HG03066 (cell line): ENCODE results near the gene FGF16.
"Not testable (repeated sequence)": the region's sequence is repeated elsewhere in the genome, so short reads cannot be mapped to it uniquely, and the experiment has no call there.

ENCODE experiments used
- ATAC-seq: cut with Tn5 transposase; IDR thresholded peaks from one replicate; pipeline ENCODE4 v1.9.1; 2021; ENCODE audit warnings: low read depth; ENCODE audit not compliant: unreplicated experiment

The FGF16 gene

DNA sequence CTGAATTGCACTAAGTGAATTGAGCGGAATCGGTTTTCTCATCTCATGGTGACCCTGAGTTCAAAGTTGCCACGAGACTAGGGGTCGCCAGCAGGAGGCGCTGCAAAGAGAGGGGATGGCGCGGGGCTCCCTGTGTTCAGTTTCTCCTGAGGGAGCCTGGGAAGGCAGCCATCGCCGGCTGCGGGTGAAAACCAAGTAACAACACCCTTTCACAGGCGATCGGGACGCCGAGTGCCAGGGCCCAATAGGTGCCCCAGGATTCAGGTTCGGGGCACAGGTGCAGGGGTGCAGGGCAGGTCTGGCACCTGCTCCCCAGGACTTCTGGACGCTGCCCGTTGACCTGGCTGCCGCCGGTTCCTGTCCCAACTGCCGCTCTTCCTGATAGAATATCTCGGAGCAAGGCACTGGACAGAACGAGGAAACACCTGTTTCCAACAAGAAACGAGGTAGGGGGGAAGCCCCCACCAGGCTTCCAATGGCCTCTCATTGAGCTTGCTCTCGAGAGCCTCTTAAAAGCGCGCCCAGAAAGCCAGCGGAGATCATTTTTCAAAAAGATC is 1.1 kb upstream of the FGF16 start:
- ATAC-seq: no peak

DNA sequence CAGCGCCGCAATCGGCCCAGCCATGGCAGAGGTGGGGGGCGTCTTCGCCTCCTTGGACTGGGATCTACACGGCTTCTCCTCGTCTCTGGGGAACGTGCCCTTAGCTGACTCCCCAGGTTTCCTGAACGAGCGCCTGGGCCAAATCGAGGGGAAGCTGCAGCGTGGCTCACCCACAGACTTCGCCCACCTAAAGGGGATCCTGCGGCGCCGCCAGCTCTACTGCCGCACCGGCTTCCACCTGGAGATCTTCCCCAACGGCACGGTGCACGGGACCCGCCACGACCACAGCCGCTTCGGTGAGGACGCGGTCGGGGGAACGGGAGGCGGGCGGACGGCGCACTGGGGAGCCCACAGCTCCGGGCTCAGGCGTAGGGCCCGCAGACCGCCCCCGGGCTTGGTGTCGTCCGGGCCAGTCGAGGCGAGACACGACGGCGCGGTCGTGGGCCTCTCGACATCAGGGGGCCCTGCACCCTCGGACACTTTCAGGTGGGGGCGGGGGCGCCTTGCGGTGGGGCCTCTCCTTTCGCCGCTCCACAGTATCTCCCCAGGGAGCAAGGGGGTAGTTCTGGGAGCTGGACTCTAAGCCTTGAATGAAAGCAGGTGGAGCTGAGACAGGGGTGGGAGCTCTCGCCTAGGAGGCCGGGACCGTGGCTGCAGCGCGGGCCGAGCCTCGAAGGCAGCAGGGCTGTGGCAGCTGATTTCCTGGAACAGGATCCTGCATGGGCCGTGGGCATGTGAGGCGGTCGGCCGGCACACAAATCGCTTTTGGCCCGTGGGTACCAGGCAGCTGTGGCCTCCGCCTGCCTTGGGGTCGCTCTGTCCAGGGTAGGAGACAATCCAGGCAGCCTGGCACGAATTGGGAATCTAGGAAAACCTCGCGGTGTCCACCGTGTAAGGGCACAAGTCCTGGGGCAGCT is 722 bp downstream of the FGF16 start:
- ATAC-seq: no peak

DNA sequence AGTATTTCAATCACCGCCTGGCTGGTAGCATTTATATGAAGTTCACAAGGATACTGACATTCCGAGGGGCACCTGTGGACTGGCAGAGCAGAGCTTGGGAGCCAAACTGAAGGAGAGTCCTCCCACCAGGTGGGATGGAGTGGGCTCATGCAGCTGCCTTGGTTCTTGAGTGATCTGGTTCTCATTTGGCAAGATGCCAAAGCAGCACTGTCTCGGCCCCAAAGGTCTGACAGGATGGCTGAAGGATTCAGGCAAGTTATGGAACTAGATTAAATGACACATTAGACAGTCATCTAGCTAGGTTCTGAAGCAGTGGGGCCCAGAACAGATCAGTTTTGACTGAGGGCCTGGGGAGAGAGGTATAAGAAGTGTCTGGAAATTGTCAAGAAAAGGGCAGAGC is 3.2 kb downstream of the FGF16 start:
- ATAC-seq: no peak

DNA sequence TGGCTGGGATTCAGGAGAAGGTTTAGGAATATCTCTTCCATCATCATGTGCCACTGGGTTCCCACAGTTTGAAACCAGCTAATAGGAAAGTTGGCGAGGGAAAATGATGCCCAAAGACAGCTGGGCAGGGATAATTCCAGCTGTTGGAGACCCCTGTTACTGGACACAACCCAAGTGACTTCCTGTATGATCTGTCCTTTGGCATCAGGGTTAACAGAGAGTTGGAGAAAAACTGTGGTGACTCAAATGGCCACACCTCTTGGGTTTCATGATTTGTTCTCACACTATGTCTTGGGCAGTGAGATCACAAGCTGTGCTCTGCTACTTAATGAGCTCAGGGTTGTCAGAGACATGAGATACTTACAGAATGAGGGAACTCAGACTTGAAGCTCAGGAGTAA is 3.8 kb downstream of the FGF16 start:
- no peak for ATAC-seq

DNA sequence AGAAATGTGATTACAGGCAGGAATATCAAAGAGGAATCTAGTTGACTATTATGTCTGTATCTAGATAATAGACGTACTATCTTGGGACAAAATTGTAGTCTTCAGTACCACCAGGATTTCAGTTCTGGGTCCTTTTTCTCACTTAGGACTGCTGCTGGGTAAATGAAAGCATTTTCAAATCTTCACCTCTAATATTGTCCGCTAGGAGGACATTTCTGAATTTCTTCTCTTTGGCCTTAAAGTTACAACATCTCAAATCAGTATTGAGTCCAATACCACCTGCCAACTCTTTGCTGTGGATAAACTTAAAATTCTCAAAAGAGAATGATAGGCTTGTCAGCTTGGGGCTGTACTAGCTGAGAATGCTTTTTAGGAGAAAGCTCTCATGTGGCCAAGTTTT is 6.0 kb downstream of the FGF16 start:
- no peak for ATAC-seq

DNA sequence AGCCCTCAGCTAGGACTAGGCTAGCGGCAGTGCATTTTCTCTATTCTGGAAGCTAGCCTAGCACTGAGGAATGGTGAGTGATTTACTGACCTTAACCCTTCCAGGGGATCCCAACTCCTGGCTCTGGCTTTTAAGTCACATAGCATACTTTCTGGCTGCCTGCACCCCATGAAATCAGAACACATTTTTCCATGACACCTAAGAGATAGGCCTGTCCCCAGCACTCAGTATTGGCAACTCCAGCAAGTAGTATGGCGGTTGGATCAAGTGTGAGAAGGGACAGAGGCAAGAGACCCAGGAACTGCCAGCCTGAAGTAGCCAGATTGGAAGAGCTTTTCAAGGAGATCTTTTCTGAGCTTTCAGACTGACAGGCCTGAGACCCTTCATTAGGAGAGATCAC is 8.2 kb downstream of the FGF16 start:
- ATAC-seq: no peak

DNA sequence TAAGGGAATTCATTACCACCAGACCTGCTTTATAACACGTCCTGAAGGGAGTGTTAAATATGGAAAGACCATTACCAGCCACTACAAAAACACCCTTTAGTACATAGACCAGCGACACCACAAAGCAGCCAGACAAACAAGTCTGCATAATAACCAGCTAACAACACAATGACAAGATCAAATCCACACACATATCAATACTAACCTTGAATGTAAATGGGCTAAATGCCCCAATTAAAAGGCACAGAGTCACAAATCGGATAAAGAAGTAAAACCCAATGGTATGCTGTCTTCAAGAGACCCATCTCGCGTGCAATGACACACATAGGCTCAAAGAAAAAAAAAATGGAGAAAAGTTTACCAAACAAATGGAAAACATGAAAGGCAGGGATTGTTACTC is 36.9 kb downstream of the FGF16 start:
- ATAC-seq: no peak

DNA sequence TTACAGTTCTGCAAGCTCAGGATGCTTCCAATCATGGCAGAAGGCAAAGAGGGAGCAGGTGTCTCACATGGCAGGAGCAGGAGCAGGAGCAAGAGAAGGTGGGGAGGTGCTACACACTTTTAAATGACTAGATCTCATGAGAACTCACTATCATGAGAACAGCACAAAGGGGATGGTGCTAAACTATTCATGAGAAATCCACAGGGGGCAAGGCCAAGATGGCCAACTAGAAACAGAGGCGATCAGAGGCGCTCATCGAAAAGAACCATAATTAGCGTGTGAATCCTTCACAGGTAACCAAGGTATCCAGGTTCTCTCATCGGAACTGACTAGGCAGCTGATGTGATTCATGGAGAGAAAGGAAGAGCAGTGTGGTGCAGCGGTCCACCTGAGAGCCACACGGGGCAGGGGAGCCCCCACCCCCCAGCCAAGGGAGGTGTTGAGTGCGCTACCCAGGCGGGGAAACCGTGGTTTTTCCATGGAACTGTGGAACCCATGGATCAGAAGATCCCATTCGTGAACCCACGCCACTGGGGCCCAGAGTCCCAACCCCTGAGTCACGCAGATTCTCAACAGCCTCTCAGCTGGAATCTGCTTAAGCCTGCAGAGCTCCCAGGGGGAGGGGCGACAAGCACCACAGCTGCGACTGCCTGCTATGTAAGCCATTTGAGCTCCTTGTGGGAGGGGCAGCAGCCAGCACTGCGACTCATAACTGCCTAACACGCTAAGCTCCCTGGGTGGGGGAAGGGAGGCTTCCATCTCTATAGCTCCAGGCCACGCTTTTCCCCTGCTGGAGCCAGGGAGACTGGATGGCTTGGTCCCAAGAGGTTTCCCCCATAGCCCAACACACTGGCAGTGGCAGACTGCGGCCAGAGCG is 46.7 kb downstream of the FGF16 start:
- no peak for ATAC-seq

DNA sequence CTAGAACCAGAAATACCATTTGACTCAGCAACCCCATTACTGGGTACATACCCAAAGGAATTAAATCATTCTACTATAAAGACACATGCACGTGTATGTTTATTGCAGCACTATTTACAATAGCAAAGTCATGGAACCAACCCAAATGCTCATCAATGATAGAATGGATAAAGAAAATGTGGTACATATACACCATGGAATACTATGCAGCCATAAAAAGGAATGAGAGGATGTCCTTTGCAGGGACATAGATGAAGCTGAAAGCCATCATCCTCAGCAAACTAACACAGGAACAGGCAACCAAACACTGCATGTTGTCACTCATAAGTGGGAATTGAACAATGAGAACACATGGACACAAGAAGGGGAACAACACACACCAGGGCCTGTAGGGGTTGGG is 53.0 kb downstream of the FGF16 start:
- not testable (repeated sequence) for ATAC-seq

DNA sequence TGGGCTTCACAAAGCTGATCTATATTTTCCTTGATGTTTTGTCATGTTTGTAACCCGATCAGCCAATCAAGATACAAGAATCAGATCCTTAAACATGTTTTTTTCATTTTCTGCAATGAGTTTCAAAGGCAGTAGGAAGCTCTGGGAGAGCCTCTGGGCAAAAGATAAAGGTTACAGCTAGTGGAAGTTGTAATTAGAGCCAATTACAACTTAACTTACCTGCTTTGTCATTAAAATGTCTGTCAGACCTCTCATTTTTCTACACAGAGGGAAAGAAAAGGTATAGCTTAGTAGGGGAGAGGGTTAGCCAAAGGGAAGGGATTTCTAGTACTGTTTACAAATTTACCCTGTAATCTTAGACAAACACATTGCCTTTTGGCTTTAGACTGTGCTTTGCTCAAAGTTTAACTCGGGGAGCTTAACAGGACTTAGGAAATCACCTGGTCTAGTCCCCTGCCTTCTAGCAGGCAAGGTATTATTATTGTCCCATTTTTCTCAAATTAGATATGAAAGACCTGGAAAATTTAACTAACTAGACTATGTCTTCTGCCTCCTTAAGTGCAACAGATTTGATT is 55.8 kb downstream of the FGF16 start:
- ATAC-seq: no peak

DNA sequence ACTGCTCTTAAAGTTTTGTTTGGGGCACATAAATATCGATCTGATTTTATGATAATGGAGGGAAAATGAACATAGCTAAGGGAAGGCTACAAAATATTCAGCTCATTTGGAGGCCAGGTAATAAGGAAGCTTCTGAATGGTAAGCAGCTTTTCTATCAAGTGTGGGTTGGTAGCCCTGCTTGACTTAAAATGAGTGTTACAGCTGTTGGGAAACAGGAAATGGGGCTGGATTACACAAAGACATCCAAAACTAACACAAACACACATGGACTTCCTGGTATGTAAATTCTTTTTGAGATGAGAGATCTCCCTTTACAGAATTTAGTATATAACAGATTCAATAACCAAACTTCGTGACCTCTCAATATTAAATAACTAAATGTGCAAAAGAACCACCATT is 58.0 kb downstream of the FGF16 start:
- ATAC-seq: no peak
